Gastroesophageal sphincter (tissue), 4 donors: ENCODE data around the gene TFAP2D. TPM values are rescaled to one million over a fixed set of nuclear protein-coding genes. Genes with fewer than 3 reads are reported as not detected.

Experiments
- ATAC-seq: fragments of 150-250 bp; one replicate; pipeline ENCODE4 v1.9.1; 2016; ENCODE audit warnings: mild to moderate bottlenecking, moderate library complexity
- H3K27ac ChIP-seq, 4 donors: fragments of 200-600 bp; sonication (generic) in 3 of 4; 1 replicate in 3 of 4; 2 replicates in 1 of 4; pipeline ENCODE4 v1.5.1; 2016 to 2019
- H3K27me3 ChIP-seq: fragments of 200-600 bp; sonication (generic); one replicate; pipeline ENCODE4 v1.5.1; 2019
- H3K36me3 ChIP-seq, 2 donors: fragments of 200-600 bp; sonication (generic); one replicate each; pipeline ENCODE4 v1.5.1; 2019; ENCODE audit warnings: control low read depth in 1 of 2
- H3K4me1 ChIP-seq, 3 donors: fragments of 200-600 bp; sonication (generic); 1 replicate in 2 of 3; 2 replicates in 1 of 3; pipeline ENCODE4 v1.5.1; 2016 to 2019; ENCODE audit warnings: control low read depth in 2 of 3
- H3K4me3 ChIP-seq, 2 donors: fragments of 200-600 bp; sonication (generic); one replicate each; pipeline ENCODE4 v1.5.1; 2019; ENCODE audit warnings: mild to moderate bottlenecking in 1 of 2, moderate library complexity in 1 of 2
- H3K9me3 ChIP-seq, 3 donors: fragments of 200-600 bp; sonication (generic); one replicate each; pipeline ENCODE4 v1.5.1; 2017 to 2019; ENCODE audit warnings: control low read depth in 2 of 3
- CTCF ChIP-seq, 4 experiments: fragments of 200-600 bp in 2 of 4; fragments of 450-650 bp in 2 of 4; sonication (generic) in 1 of 4; IDR thresholded peaks; one replicate each; pipeline ENCODE4 v1.5.1; 2017 to 2019; ENCODE audit warnings: antibody characterized with exemption in 4 of 4, mild to moderate bottlenecking in 2 of 4, moderate library complexity in 2 of 4
- EP300 ChIP-seq: sonication (generic); formaldehyde crosslinking; IDR thresholded peaks from one replicate; pipeline ENCODE4 v1.6.1; 2017; ENCODE audit warnings: antibody characterized with exemption, mild to moderate bottlenecking
- POLR2A ChIP-seq, 2 donors: fragments of 450-650 bp; IDR thresholded peaks; one replicate each; pipeline ENCODE4 v1.6.1; 2017; ENCODE audit warnings: antibody characterized with exemption in 2 of 2, mild to moderate bottlenecking in 2 of 2, moderate library complexity in 1 of 2
- POLR2AphosphoS5 ChIP-seq: sonication (generic); formaldehyde crosslinking; IDR thresholded peaks from one replicate; pipeline ENCODE4 v1.6.1; 2017; ENCODE audit warnings: antibody characterized with exemption
- WGBS, 2 donors: methylation state at CpG; one replicate each; pipeline ENCODE4 v1.1.5; 2018; ENCODE audit warnings: low coverage in 1 of 2; 5-methylcytosine and 5-hydroxymethylcytosine counted together
- total RNA-seq, 4 donors: library from RNA; depleted of rRNA; stranded (reverse); fragments of >200 nt; gene quantifications; one replicate each; pipeline ENCODE4 v1.1.0, GENCODE V29; 2016

The TFAP2D gene
- total RNA-seq, 4 donors from 2014 or later: not detected

GRCh38 chr6:50718566-50718965 lies 5.2 kb downstream of the TFAP2D start:
- WGBS, 2 donors: 0 to 6% methylated on average over 2 of the region's 2 CpGs
- H3K27ac ChIP-seq: no peak overlapping the region
- H3K4me3 ChIP-seq: no peak overlapping the region
- ATAC-seq: no peak
- TF ChIP-seq CTCF (IDR thresholded peaks at IDR 0.05) (no peak), POLR2A (IDR thresholded peaks at IDR 0.05) (no peak), POLR2AphosphoS5 (no peak), EP300 (no peak)
- H3K36me3 ChIP-seq: no peaks in the 10 kb centered on the region
- H3K9me3 ChIP-seq: no peaks in the 10 kb centered on the region
- no peaks in the 10 kb centered on the region for H3K4me1 ChIP-seq
- peaks cover 86% of the 10 kb centered on the region for H3K27me3 ChIP-seq

- Histone ChIP-seq H3K27me3 (peaks cover 86% of the 10 kb centered on the region), H3K27ac (no peak overlapping the region), H3K9me3 (no peaks in the 10 kb centered on the region), H3K4me1 (no peaks in the 10 kb centered on the region), H3K4me3 (no peak overlapping the region), H3K36me3 (no peaks in the 10 kb centered on the region)
- no peak for ATAC-seq
- TF ChIP-seq EP300: no peak
- no peak for TF ChIP-seq POLR2A (IDR thresholded peaks at IDR 0.05)
- no peak for TF ChIP-seq CTCF (IDR thresholded peaks at IDR 0.05)
- TF ChIP-seq POLR2AphosphoS5: no peak
- 0 to 3% methylated on average over 2 to 9 of the region's 10 CpGs for WGBS, 2 donors
Observed at GRCh38 chr6:50720623-50721022, 7.3 kb downstream of the TFAP2D start.

- H3K4me1 ChIP-seq: no peaks in the 10 kb centered on the region
- no peaks in the 10 kb centered on the region for H3K36me3 ChIP-seq
- no peak overlapping the region for H3K4me3 ChIP-seq
- H3K27ac ChIP-seq: no peak overlapping the region
- peaks cover 80% of the 10 kb centered on the region for H3K27me3 ChIP-seq
- 2 to 3% methylated on average over 19 of the region's 19 CpGs for WGBS, 2 donors
- no peak for ATAC-seq
- no peak for TF ChIP-seq CTCF (IDR thresholded peaks at IDR 0.05)
- no peak for TF ChIP-seq POLR2AphosphoS5
- no peak for TF ChIP-seq EP300
- no peak for TF ChIP-seq POLR2A (IDR thresholded peaks at IDR 0.05)
- H3K9me3 ChIP-seq: no peaks in the 10 kb centered on the region
Observed at GRCh38 chr6:50721978-50722377, 8.7 kb downstream of the TFAP2D start.

- 0 to 8% methylated on average over 17 to 22 of the region's 24 CpGs for WGBS, 2 donors
- TF ChIP-seq POLR2A (IDR thresholded peaks at IDR 0.05) (no peak), EP300 (no peak), CTCF (IDR thresholded peaks at IDR 0.05) (no peak), POLR2AphosphoS5 (no peak)
- Histone ChIP-seq H3K27me3 (peaks cover 84% of the 10 kb centered on the region), H3K4me1 (no peaks in the 10 kb centered on the region), H3K9me3 (no peaks in the 10 kb centered on the region), H3K27ac (no peak overlapping the region), H3K4me3 (no peak overlapping the region), H3K36me3 (no peaks in the 10 kb centered on the region)
- no peak for ATAC-seq
Observed at GRCh38 chr6:50722829-50723554, 9.7 kb downstream of the TFAP2D start.
